ENCODE measurements around the gene ZNF467.

DNA sequence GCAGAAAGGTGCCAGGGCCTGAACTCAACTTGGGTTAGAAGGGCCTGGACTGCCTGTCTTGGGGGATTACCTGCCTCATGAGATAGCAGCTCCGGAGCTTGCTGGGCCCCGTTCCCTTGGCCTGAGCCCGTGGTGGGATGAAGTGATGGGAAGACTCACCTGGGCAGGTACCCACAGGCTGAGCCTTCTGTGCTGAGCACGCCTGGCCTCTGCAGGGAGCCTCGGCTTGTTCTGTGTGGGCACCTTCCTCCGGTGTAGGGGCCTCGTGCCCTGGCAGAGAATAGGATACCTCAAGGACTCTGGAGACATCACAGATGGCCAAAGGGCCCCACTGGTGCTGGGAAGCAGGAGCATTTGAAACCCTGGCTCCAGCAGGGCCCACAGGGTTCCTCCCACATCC is 4.5 kb downstream of the ZNF467 start:
- TF ChIP-seq EP300 (IDR thresholded peaks at IDR 0.05) (no peak), POLR2A (IDR thresholded peaks at IDR 0.05) (no peak)
- TF ChIP-seq, protein P1, sequence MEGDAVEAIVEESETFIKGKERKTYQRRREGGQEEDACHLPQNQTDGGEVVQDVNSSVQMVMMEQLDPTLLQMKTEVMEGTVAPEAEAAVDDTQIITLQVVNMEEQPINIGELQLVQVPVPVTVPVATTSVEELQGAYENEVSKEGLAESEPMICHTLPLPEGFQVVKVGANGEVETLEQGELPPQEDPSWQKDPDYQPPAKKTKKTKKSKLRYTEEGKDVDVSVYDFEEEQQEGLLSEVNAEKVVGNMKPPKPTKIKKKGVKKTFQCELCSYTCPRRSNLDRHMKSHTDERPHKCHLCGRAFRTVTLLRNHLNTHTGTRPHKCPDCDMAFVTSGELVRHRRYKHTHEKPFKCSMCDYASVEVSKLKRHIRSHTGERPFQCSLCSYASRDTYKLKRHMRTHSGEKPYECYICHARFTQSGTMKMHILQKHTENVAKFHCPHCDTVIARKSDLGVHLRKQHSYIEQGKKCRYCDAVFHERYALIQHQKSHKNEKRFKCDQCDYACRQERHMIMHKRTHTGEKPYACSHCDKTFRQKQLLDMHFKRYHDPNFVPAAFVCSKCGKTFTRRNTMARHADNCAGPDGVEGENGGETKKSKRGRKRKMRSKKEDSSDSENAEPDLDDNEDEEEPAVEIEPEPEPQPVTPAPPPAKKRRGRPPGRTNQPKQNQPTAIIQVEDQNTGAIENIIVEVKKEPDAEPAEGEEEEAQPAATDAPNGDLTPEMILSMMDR (IDR thresholded peaks at IDR 0.05) = no peak

Data from ovary (tissue), 3 donors.